ENCODE measurements around the gene SLC2A13.

Gene SLC2A13

DNA sequence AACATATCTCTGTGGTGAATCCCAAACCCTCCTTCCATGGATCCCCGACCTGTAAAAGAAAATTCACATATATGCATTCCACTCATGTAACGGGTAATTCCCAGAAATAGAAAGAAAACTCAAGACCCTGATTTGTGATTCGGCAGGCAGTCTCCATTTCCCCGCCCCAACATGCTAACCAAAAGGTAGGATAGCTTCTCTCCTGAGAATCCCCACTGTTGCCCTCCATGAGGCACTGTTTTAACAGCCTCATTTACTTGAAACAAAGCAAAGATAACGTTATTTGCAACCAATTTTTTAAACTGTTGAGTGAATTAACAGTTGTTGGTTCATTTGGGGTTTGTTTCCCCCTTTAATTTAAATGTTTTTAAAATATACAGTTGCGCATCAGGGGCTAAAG is 774 bp upstream of the SLC2A13 start:
- no peak for DNase-seq (ENCODE audit: low read depth)
- no peak for TF ChIP-seq CTCF (conservative IDR thresholded peaks at IDR 0.05; ENCODE audit: control insufficient read depth, insufficient read depth, low read depth, low read length)
- H3K4me3 ChIP-seq (ENCODE audit: control insufficient read depth, low read depth, low read length) = peak overlapping the region; percentile 47

GRCh38 chr12:40106202-40106533 is 287 bp upstream of the SLC2A13 start:
- no peak for TF ChIP-seq CTCF (conservative IDR thresholded peaks at IDR 0.05; ENCODE audit: control insufficient read depth, insufficient read depth, low read depth, low read length)
- DNase-seq (ENCODE audit: low read depth) = no peak
- peak overlapping the region; percentile 47 for H3K4me3 ChIP-seq (ENCODE audit: control insufficient read depth, low read depth, low read length)

GRCh38 chr12:40105265-40105514 is 691 bp downstream of the SLC2A13 start:
- peak; percentile 33 for DNase-seq (ENCODE audit: low read depth)
- peak overlapping the region; percentile 67 for H3K4me3 ChIP-seq (ENCODE audit: control insufficient read depth, low read depth, low read length)
- no peak for TF ChIP-seq CTCF (conservative IDR thresholded peaks at IDR 0.05; ENCODE audit: control insufficient read depth, insufficient read depth, low read depth, low read length)

DNA sequence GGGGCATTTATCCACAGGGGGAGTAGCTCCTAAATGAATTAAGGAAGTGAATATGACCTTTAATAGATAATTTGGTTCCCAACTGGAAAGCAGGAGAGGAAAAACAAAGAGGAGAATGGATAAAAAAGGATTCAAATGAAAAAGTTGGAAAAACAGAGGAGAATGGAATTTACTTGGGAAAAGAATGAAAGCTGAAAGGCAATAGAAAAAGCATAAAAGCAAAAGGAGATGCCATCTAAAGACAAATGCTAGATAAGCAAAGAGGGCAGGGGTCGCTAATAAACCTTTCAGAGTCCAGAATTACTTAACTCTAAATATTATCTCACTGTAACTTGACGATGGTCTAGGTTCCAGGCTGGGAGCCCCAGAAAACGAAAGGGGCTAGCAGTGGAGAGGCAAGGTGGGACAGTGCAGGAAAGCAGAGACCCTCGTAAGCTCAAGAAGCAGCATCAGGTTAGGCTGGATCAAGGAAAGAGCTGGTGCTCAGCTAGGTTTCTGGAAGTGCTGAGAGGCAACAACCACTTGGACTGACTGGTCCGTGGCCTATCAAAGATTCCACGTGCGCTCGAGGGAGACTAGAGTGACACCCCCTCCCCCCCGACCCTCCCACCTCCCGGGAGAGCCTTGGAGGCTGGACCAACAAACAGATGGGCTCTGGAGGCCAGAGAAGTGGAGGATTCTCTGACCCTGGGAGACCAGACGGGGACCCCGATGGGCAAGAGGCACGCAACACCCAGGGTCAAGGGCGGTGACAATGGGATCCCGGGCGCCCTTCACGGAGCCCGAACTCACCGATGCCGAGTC is 1.2 kb downstream of the SLC2A13 start:
- H3K4me3 ChIP-seq (ENCODE audit: control insufficient read depth, low read depth, low read length) = peak overlapping the region; percentile 67
- DNase-seq (ENCODE audit: low read depth) = no peak
- no peak for TF ChIP-seq CTCF (conservative IDR thresholded peaks at IDR 0.05; ENCODE audit: control insufficient read depth, insufficient read depth, low read depth, low read length)

DNA sequence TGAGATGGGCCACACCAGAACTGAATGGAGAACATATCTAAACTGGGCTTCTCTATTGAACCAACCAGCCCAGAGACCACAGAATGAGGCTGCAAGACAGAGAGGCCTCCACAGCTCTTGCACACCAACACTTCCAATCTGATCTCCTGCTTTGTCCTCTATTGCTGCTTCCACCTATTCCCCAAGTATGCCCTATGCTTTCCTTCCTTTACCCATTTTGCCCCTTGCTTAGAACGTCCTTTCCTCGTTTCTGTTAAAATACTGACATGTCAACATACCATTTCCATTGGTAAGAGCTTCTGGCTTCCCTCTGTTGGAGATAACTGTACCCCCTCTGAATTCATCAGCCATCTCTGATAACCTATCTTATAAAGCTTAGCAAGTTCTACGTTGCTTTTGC is 2.8 kb downstream of the SLC2A13 start:
- TF ChIP-seq CTCF (conservative IDR thresholded peaks at IDR 0.05; ENCODE audit: control insufficient read depth, insufficient read depth, low read depth, low read length) = no peak
- DNase-seq (ENCODE audit: low read depth) = no peak
- no peak overlapping the region for H3K4me3 ChIP-seq (ENCODE audit: control insufficient read depth, low read depth, low read length)

DNA sequence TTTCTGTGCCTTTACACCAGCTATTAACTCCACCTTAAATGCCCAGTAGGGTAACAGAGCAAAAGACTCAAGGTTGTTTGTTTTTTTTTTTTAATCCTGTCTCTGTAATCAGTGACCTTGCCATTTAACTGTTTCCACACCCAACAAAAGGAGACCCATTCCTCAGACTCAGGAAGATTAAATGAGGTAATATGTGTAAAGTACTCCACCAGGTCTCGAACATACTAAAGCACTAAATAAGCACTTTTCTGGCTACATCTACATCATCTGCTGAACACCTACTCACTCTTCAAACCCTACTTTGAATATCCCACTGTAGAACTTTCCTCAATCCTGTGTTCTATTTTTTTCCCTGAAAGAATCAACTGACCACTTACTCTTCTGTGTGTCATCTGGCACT is 4.1 kb downstream of the SLC2A13 start:
- no peak for TF ChIP-seq CTCF (conservative IDR thresholded peaks at IDR 0.05; ENCODE audit: control insufficient read depth, insufficient read depth, low read depth, low read length)
- no peak for DNase-seq (ENCODE audit: low read depth)
- H3K4me3 ChIP-seq (ENCODE audit: control insufficient read depth, low read depth, low read length) = no peak overlapping the region

DNA sequence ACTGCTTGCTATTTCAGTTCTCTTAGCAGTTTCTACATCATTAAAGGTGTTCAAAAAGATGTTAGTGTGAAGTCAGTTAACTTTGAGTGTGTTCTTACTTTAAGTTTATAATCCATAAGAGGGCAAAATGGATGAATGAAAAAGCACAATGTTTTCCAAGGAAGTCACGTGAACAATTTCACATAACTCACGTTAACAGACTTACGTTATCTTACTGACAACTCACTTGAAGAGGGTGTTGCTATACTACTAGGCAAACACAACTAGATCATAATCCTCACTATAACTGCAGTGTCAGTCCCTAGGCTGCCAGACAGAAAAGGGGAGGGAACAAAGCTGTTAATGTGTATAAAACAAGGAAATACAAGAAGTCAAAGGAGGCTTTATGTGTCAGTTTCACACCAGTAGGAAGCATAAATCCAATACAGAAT is 6.4 kb downstream of the SLC2A13 start:
- no peak for DNase-seq (ENCODE audit: low read depth)
- TF ChIP-seq CTCF (conservative IDR thresholded peaks at IDR 0.05; ENCODE audit: control insufficient read depth, insufficient read depth, low read depth, low read length) = no peak
- H3K4me3 ChIP-seq (ENCODE audit: control insufficient read depth, low read depth, low read length) = no peak overlapping the region

All from fibroblast of mammary gland (primary cell).